ENCODE measurements around the gene GLCE.
A peak's percentile ranks its signal among the peaks of the same experiment; 100 is the strongest.

GLCE gene

GRCh38 chr15:69128667-69129311, 31.6 kb upstream of the GLCE start:
- no peak overlapping the region for H3K4me3 ChIP-seq (ENCODE audit: low read length)
- peak; percentile 46 for DNase-seq (ENCODE audit: low read depth)
- TF ChIP-seq CTCF (IDR thresholded peaks at IDR 0.05; ENCODE audit: insufficient read depth, low read depth, low read length, missing control alignments) = no peak

DNA sequence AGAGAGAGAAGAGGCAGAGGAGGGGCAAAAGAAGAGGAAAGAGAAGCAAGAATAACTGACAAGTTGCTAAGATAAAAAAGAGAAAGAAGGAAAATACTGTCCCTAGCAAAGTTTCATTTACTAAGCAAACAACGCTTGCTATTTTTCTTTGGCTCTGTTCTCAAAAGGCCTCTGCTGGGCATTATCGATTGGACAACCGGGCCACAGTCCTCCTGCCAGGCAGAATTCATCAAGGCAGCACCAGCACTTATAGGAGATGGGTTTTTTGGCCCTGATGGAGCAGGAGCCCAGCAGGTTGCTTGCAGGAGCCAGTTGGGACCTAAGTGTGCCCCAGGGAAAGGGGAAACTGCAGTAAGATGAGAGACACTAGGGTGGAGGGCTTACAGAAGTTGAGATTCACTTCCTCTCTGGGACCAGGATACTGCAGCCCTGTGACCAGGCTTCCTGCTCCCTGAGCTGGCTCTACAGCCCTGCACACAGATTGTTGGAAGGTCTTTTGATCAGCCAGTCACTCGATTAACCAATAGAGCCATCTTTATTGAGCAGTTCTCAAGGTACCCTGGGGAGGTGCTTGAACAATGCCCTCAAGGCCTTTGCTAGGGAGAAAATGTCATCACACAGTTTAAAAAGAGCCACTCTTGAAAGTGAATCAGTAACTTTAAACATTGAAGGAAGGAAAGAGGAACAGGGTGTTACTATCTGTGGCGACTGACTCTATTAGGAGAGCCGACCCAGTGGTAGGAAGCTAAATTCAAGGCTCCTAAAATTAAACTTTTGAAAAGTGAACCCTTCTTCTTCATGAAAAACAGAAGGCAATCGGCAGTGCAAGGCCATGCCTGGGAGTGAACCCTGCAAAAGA, 28.8 kb upstream of the GLCE start:
- H3K4me3 ChIP-seq (ENCODE audit: low read length) = no peak overlapping the region
- DNase-seq (ENCODE audit: low read depth) = no peak
- no peak for TF ChIP-seq CTCF (IDR thresholded peaks at IDR 0.05; ENCODE audit: insufficient read depth, low read depth, low read length, missing control alignments)

DNA sequence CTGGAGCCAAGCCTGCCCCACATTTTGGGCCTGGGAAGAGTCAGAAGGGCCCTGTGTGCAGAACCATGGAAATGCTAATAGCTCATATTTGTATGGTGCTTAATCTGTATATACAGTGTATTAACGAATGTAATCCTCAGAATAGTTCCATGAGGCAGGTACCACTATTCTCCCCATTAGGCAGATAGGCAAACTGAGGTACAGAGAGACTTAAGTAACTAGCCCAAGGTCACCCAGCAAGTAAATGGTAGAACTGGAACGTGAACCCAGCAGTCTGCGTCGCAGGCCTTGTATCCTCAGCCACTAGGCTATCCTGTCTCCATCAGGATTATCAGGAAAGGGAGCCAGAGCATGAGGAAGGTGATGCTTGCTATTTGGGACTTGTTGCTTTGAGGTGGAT, 28.0 kb upstream of the GLCE start:
- no peak for TF ChIP-seq CTCF (IDR thresholded peaks at IDR 0.05; ENCODE audit: insufficient read depth, low read depth, low read length, missing control alignments)
- DNase-seq (ENCODE audit: low read depth) = no peak
- H3K4me3 ChIP-seq (ENCODE audit: low read length) = no peak overlapping the region

- DNase-seq (ENCODE audit: low read depth) = peak; percentile 41
- peak; percentile 8 for TF ChIP-seq CTCF (IDR thresholded peaks at IDR 0.05; ENCODE audit: insufficient read depth, low read depth, low read length, missing control alignments)
- no peak overlapping the region for H3K4me3 ChIP-seq (ENCODE audit: low read length)
Observed at GRCh38 chr15:69132977-69133861, 27.2 kb upstream of the GLCE start.

DNA sequence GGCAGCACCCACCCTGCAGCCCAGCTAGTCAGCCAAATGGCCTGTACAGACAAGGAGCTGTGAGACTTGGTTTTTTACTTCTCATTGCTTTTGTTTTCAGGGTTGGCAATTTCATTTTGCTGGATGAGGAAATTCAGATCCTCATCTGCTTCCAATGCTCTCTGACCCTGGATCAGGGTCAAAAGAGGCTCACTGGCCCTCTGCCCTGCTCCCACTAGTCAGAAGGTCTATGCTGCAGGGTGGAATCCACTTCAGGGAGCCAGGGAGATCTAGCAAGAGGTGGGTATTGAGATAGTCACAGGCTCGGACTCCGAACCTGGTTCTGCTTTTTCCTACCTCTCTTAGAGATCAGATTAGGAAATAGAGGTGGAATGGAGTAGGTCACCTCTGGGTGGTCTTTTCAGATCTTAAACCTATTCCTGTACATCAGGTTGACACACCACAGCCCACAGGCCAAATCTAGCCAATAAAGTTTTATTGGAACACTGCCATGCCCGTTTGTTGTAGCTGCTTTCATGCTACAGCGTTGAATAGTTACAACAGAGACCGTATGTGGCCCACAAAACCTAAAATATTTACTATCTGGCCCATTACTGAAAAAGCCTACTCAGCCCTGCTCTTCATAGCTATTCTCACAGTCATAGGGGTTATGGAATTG, 26.4 kb upstream of the GLCE start:
- no peak for DNase-seq (ENCODE audit: low read depth)
- no peak for TF ChIP-seq CTCF (IDR thresholded peaks at IDR 0.05; ENCODE audit: insufficient read depth, low read depth, low read length, missing control alignments)
- no peak overlapping the region for H3K4me3 ChIP-seq (ENCODE audit: low read length)

GRCh38 chr15:69134791-69135190, 25.6 kb upstream of the GLCE start:
- no peak overlapping the region for H3K4me3 ChIP-seq (ENCODE audit: low read length)
- TF ChIP-seq CTCF (IDR thresholded peaks at IDR 0.05; ENCODE audit: insufficient read depth, low read depth, low read length, missing control alignments) = no peak
- no peak for DNase-seq (ENCODE audit: low read depth)

Measured in epithelial cell of esophagus (primary cell).